ENCODE data around the gene TFDP2.

DNA sequence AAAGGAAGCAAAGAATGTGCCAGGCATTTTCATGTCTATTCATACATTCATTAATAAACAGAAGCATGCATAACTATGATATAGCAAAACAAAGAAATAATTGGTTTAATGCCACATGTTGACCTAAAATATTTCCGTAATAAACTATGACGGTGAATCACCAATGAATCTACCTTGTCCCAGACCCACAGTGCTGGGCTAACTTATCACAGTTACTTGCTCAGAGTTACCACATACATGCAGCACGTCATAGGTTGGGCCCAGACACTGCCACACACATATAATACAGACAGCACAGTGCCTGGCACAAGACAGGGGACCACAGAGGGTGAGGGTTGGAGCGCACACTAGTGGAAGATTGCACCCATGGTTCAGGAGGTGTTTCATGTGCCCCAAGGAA lies 186.0 kb downstream of the TFDP2 start:
- no peak for TF ChIP-seq RELA (IDR thresholded peaks at IDR 0.05; ENCODE audit: borderline replicate concordance, partially characterized antibody)
- TF ChIP-seq, protein P1, sequence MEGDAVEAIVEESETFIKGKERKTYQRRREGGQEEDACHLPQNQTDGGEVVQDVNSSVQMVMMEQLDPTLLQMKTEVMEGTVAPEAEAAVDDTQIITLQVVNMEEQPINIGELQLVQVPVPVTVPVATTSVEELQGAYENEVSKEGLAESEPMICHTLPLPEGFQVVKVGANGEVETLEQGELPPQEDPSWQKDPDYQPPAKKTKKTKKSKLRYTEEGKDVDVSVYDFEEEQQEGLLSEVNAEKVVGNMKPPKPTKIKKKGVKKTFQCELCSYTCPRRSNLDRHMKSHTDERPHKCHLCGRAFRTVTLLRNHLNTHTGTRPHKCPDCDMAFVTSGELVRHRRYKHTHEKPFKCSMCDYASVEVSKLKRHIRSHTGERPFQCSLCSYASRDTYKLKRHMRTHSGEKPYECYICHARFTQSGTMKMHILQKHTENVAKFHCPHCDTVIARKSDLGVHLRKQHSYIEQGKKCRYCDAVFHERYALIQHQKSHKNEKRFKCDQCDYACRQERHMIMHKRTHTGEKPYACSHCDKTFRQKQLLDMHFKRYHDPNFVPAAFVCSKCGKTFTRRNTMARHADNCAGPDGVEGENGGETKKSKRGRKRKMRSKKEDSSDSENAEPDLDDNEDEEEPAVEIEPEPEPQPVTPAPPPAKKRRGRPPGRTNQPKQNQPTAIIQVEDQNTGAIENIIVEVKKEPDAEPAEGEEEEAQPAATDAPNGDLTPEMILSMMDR (IDR thresholded peaks at IDR 0.05 in 2 of 3, conservative IDR thresholded peaks at IDR 0.05 in 1 of 3; ENCODE audit: control insufficient read depth in 2 of 3, extremely low read depth in 1 of 3, insufficient read depth in 1 of 3, low read depth in 3 of 3, low read length in 3 of 3) = no peak
- TF ChIP-seq, protein P2, sequence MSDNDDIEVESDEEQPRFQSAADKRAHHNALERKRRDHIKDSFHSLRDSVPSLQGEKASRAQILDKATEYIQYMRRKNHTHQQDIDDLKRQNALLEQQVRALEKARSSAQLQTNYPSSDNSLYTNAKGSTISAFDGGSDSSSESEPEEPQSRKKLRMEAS (IDR thresholded peaks at IDR 0.05; ENCODE audit: low read depth, low read length) = no peak
- TF ChIP-seq TCF3 (IDR thresholded peaks at IDR 0.05; ENCODE audit: borderline replicate concordance, insufficient read depth, low read depth, low read length) = no peak
- no peak for TF ChIP-seq NR2C2 (IDR thresholded peaks at IDR 0.05; ENCODE audit: borderline replicate concordance, control insufficient read depth, insufficient read length, low read depth)
- no peak for TF ChIP-seq POLR2A (IDR thresholded peaks at IDR 0.05; ENCODE audit: low read depth, low read length)
- TF ChIP-seq NRF1 (conservative IDR thresholded peaks at IDR 0.05; ENCODE audit: low read depth, low read length) = no peak
- TF ChIP-seq, protein P3, sequence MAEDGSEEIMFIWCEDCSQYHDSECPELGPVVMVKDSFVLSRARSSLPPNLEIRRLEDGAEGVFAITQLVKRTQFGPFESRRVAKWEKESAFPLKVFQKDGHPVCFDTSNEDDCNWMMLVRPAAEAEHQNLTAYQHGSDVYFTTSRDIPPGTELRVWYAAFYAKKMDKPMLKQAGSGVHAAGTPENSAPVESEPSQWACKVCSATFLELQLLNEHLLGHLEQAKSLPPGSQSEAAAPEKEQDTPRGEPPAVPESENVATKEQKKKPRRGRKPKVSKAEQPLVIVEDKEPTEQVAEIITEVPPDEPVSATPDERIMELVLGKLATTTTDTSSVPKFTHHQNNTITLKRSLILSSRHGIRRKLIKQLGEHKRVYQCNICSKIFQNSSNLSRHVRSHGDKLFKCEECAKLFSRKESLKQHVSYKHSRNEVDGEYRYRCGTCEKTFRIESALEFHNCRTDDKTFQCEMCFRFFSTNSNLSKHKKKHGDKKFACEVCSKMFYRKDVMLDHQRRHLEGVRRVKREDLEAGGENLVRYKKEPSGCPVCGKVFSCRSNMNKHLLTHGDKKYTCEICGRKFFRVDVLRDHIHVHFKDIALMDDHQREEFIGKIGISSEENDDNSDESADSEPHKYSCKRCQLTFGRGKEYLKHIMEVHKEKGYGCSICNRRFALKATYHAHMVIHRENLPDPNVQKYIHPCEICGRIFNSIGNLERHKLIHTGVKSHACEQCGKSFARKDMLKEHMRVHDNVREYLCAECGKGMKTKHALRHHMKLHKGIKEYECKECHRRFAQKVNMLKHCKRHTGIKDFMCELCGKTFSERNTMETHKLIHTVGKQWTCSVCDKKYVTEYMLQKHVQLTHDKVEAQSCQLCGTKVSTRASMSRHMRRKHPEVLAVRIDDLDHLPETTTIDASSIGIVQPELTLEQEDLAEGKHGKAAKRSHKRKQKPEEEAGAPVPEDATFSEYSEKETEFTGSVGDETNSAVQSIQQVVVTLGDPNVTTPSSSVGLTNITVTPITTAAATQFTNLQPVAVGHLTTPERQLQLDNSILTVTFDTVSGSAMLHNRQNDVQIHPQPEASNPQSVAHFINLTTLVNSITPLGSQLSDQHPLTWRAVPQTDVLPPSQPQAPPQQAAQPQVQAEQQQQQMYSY (CRISPR knock-in tag; IDR thresholded peaks at IDR 0.05) = no peak
